Endothelial cell of hepatic sinusoid (primary cell): Measurements from ENCODE around the gene NCOA5.
"Not testable (repeated sequence)": the region's sequence is repeated elsewhere in the genome, so short reads cannot be mapped to it uniquely, and the experiment has no call there.

Experiments used
- in situ Hi-C: cut with HindIII; loops from 2 replicates; pipeline ENCODE4 v1.10.0; 2017; ENCODE audit warnings: low sequenced_read_pairs

Gene NCOA5

GRCh38 chr20:46121184-46121930 lies 31.6 kb upstream of the NCOA5 start:
- in situ Hi-C loops, result no loop called here

DNA sequence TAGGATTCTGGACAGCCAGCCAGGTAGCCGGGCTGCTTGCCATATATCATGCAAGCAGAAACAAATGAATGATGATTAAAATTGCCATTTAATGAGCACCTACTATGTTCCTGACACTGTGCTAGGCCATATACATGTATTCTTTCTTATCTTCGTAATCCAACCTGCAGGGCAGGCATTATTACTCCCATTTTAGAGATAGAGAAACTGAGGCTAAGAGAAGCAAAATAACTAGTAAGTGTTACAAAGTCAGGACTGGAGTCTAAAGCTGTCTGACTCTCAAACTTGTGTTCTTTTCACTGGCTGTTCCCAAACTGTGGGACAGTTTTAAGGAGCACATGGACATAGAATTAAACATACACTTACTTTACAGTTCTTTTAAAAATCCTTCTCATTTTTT lies 30.4 kb upstream of the NCOA5 start:
- in situ Hi-C loops, result no loop called here

DNA sequence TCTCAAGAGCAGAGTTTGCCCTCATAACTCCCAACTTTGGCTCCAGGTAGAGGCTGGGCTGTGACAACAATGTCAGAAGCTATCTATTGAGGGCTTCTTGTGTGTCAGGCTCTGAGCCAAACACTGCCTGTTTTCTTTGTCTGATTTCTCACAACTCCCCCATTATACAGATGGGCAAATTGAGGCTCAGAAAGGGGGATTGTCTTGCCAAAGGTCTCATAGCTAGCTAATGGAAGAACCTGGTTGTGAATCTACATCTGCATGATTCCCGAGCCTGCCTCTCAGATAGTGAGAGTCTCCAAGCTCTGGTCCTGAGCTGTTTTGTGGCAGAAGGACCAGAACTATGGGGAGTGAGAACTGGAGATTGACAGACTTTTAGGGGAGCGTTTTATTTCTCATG lies 29.8 kb upstream of the NCOA5 start:
- in situ Hi-C loops, result no loop called here

DNA sequence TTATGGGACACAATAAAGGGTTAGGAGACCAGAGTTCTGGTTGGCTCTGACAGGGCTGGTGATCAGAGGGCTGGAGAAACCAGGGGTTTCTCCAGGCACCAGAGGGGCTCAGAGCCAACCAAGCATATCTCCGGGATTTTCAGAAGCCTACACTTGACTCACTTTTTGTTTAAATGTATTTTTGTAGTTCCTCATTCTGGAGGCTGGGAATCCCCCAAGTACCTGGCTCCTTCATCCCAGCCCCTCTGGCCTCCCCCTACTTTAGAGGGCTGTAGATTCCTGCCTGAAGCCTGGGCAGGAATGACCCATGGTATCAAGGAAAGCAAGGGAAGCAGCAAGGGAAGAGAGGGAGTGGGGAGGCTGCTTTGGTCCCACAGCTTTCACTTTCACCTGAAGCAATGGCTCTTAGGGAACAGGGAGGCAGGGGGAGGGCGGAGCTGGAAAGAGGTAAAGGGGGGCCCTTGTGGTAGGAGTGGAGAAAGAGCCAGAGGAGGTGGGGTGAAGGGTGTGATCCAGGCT lies 29.3 kb upstream of the NCOA5 start:
- in situ Hi-C loops, result no loop called here

DNA sequence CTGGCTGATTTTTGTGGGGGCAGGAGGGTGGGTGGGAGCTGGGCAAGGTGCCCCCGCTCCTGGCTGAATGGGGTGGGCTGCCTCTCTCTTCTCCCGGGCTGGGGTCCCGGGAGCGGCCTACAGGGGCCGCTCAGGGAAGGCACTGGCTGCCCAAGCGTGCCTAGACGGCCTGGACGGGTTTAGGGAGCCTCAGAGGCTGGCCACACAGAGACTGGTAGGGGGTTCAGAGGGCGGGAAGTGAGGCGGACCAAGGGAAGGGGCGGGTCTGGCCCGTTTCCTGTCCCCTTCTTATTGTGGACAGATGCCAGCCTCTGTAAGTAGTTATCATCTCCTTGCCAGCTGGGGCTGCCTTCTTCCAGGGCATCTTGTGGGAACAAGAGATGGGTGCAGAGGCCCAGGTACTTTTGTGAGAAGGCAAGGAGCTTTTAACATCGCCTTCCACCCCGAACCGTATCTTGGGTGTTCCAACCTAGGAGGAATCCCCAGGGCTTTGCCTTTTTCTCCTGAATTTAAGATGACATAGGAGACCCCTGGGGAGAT lies 28.8 kb upstream of the NCOA5 start:
- in situ Hi-C loops, result no loop called here

DNA sequence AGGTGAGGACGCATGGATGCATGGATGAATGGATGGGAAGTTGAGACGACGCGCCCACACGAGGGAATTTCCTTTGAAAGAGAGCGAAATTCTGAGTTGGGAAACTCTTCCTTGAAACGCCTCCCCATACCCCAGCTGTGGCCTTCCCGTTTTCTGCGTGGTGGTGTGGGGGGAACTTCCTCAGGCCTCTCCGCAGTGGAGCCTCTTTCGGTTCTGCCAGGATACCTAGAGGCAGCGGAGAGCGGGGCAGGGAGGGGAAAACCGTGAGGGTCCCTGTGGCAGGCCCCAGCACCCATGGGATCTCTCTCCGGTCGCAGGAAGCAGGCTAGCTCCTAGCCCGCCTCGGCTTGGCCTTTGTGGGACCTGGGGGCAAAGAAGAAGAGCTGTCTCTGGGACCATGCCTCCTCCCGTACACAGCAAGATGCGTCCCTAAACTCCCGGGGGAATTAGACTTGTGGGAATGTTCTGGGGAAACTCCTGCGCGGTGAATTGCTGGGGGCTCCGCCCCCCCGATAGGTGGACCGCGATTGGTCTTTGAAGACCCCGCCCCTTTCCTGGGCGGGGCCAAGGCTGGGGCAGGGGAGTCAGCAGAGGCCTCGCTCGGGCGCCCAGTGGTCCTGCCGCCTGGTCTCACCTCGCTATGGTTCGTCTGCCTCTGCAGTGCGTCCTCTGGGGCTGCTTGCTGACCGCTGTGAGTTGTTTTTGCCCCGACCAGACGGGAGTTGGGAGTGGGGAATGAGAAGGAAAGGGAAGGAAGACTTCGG lies 28.1 kb upstream of the NCOA5 start, which contains the start of gene CD40:
Gene CD40, plus strand, starts transcription at position 611 of the 764 bp plus-strand sequence. Its CDS starts 30 bp downstream, at position 641.
- in situ Hi-C loops, result no loop called here

DNA sequence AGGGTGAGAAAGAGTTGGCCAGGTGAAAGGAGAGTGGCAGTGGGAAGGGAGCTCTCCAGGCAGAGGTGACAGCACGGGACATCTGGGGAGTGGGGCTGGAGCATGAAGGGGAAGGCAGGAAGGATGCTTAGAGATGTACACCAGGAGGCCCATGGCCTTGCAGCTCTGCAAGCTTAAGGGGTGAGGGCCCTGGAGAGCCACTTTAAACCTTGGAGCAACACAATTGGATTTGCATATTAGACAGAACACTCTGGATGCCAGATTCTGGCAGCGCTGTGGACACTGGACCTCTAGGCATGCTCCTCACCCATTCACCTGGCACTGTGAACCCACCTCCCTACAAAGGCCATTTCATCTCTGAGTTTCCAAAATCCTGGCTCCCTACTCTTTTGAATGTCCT lies 24.7 kb upstream of the NCOA5 start:
- in situ Hi-C loops, result loop anchor here (5.0 kb wide), 1 partner anchor 37 kb away; no protein-coding TSS in a partner anchor

DNA sequence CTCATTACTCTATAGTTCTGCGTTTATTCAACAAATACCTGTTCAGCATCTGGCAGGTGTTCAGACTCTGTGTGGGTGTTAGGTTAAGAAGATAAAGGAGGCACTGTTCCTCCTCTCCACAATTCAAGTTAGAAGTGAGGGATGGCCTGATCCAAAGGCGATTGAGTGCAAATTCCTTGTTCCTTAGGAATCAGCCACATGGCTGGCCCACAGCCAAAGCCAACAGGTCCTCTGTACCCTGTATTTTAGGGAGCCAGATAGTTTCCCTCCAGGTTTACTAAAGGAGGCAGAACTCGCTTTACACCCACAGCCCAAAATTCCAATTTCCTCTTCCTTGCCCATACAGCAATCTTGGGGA lies 23.3 kb upstream of the NCOA5 start:
- in situ Hi-C loops, result loop anchor here (5.0 kb wide), 1 partner anchor 36 kb away; no protein-coding TSS in a partner anchor

DNA sequence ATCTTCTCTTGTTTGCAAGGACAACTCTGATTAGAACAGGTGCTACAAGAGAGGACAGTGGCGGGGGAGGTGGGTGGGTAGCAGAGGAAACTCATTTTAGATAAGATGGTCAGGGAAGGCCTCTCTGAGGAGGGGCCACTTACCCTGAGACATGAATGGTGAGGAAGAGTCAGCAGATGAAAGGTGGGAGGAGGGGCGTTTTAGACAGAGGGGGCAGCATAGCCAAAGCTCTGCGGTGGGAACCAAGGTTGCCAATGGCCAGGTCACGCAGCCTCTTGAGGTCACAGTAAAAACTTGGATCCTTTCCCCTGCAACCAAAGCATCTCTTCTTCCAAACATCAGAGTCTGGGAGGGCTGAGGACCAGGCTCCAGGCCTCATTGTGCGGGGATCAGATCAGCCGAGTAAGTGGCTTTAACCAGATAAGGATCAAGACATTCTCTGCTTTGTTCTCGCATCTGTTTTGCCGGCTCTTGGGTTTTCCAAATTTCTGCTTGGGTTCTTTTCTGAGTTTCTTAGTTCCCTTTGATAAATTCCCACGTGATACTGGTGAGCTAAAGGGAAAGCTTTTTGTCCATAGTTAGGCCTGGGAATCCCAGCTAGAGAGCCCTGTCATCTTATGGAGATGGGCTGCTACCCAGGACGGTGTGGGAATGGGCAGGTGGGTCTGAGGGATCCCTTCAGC lies 22.8 kb upstream of the NCOA5 start:
- in situ Hi-C loops, result loop anchor here (5.0 kb wide), 1 partner anchor 35 kb away; no protein-coding TSS in a partner anchor

DNA sequence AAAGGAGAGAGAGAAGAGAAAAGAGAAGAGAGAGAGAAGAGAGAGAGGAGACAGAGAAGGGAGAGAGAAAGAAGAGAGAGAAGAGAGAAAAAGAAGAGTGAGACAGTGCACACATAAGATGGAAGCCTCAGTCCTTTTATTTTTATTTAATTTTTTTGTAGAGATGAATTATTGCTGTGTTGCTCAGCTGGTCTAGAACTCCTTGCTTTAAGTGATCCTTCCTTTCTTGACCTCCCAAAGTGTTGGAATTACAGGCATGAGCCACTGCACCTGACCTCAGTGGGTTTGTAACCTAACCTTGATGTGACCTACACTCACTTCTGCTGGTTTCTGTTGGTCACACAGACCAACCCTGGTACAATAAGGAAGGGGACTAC lies 22.1 kb upstream of the NCOA5 start:
- in situ Hi-C loops, result loop anchor here (5.0 kb wide), 1 partner anchor 35 kb away; no protein-coding TSS in a partner anchor

- in situ Hi-C loops, result loop anchor here (5.0 kb wide), 1 partner anchor 34 kb away; no protein-coding TSS in a partner anchor
Measured at GRCh38 chr20:46111028-46111835, 21.5 kb upstream of the NCOA5 start.

DNA sequence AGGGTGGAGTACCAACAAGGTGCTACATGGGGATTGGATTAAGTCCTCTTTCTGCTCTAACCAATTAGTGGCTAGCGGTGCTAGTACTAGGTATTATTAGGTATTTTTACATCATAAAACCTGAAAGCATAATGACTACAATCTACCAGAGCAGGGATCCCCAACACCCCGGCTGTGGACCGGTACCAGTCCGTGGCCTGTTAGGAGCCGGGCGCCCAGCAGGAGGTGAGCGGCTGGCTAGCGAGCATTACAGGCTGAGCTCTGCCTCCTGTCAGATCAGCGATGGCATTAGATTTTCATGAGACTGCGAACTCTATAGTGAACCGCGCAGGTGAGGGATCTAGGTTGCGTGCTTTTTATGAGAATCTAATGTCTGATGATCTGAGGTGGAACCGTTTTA lies 19.2 kb upstream of the NCOA5 start:
- in situ Hi-C loops, result no loop called here

DNA sequence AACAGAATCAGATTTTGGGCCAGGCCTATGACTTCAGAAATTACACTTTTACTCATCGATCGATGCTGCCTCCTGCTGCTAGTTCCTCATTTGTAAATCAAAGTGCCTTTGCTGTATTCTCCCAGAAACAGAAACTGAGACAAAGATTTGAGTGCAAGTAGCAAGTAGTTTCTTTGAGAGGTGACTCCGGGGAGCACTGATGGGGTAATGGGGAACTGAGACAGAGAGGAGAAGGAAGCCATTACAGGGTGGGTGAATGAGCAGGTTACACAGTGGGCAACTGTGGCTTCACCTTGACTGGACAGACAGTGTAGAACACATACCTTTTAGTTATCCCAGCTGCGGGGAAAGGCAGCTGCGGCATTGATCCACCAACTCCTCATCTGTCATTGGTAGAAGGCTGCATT lies 18.7 kb upstream of the NCOA5 start:
- in situ Hi-C loops, result no loop called here

DNA sequence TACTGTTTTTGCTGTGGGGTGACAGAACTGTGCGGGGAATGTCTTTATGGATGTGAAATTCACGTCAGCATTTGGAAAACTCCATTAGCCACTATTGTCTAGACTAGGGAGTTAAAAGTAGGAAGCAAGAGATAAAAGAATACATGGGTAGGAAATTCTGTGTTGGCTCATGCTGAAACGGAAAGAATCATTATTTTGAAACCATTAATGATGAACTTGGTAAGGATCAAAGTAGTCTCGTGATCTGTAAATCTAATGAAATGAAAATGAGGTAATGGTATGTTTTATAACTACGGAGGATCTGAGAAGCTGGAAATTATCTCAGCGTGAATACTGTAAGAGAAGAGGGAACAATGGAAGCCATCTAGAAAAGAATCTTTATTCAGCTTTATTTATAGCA lies 17.3 kb upstream of the NCOA5 start:
- in situ Hi-C loops, result no loop called here

- in situ Hi-C loops, result no loop called here
Measured at GRCh38 chr20:46104262-46104661, 14.5 kb upstream of the NCOA5 start.

DNA sequence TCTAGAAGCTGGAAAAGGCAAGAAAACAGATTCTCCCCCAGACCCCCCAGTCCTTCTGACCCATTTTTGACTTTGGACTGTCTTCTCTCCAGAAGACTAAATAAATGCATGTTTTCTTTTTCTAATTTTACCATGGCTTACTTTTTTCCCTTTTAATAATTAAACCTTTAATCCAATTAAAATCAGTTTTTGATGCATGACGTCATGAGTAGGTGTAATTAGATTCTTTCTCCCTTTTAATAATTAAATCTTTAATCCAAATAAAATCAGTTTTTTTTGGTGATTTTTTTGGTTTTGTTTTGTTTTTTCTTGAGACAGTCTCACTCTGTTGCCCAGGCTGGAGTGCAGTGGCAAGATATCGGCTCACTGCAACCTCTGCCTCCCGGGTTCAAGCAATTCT lies 13.2 kb upstream of the NCOA5 start:
- in situ Hi-C loops, result no loop called here

- in situ Hi-C loops, result no loop called here
Measured at GRCh38 chr20:46101957-46102356, 12.2 kb upstream of the NCOA5 start.

DNA sequence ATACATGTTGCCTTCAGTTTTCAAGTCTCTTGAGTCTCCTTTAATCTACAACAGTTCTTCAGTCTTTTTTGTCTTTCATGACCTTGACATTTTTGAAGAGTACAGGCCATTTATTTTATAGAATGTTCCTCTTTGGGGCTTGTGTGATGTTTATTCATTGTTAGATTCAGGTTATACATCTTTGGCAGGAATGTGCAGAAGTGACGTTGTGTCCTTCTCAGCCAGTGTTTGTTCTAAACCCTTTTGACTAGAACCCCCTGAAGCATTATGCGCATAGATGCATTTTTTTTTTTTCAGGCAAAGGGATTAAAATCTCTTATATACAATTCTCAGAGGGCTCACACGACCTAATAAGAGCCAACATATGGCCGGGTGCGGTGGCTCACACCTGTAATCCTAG lies 11.2 kb upstream of the NCOA5 start:
- in situ Hi-C loops, result no loop called here

DNA sequence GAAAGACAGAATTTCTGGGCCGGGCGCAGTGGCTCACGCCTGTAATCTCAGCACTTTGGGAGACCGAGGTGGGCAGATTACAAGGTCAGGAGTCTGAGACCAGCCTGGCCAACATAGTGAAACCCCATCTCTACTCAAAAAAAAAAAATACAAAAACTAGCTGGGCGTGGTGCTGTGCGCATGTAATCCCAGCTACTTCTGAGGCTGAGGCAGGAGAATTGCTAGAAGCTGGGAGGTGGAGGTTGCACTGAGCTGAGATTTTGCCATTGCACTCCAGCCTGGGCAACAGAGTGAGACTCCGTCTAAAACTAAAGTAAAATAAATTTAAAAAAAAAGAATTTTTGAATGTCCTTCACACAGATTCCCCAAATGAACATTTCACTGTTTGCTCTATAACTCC lies 10.7 kb upstream of the NCOA5 start:
- in situ Hi-C loops, result not testable (repeated sequence)
